ENCODE data around the gene SEMA3C.
A peak's percentile ranks its signal among the peaks of the same experiment; 100 is the strongest.

The SEMA3C gene

GRCh38 chr7:80824253-80824652 lies 94.6 kb downstream of the SEMA3C start:
- no peak overlapping the region for H3K14ac ChIP-seq (ENCODE audit: low read length)
- H3K9ac ChIP-seq (ENCODE audit: low read depth, low read length, poor library complexity), result no peak overlapping the region
- H4K91ac ChIP-seq (ENCODE audit: low read depth, low read length, poor library complexity), result no peak overlapping the region
- H2BK12ac ChIP-seq (ENCODE audit: low read length), result no peak overlapping the region
- H3K27me3 ChIP-seq (ENCODE audit: control insufficient read depth in 3 of 3, insufficient read depth in 3 of 3, low read depth in 1 of 3, low read length in 3 of 3), result no peaks in the 10 kb centered on the region
- H3K27ac ChIP-seq (replicated peaks; ENCODE audit: low read length), result no peak overlapping the region
- H3K4ac ChIP-seq (ENCODE audit: low read length), result no peak overlapping the region
- no peak overlapping the region for H2AK5ac ChIP-seq (ENCODE audit: low read depth, low read length)
- H3K36me3 ChIP-seq (replicated peaks in 1 of 2; ENCODE audit: control insufficient read depth in 2 of 2, insufficient read depth in 2 of 2, low read length in 2 of 2), result no peaks in the 10 kb centered on the region
- no peak overlapping the region for H3K18ac ChIP-seq (ENCODE audit: low read length)
- H2BK120ac ChIP-seq (ENCODE audit: low read depth, low read length), result no peak overlapping the region
- no peak overlapping the region for H2BK5ac ChIP-seq (ENCODE audit: low read length)
- no peak overlapping the region for H3K4me2 ChIP-seq (ENCODE audit: insufficient read depth, low read length, poor library complexity, severe bottlenecking)
- no peak overlapping the region for H2BK15ac ChIP-seq (ENCODE audit: low read length)
- WGBS, 2 donors (ENCODE audit: extremely low coverage in 2 of 2, insufficient read length in 2 of 2, insufficient replicate concordance in 1 of 2), result no CpG with 5 or more reads among the region's 5 CpGs
- no peaks in the 10 kb centered on the region for H3K9me3 ChIP-seq (replicated peaks in 1 of 2; ENCODE audit: control insufficient read depth in 2 of 2, insufficient read depth in 1 of 2, low read depth in 1 of 2, low read length in 2 of 2)
- H4K8ac ChIP-seq (ENCODE audit: low read depth, low read length), result no peak overlapping the region
- no peak overlapping the region for H3K4me3 ChIP-seq (ENCODE audit: low read length in 2 of 2)
- peaks cover 2 to 27% of the 10 kb centered on the region in 2 donors for H3K4me1 ChIP-seq (ENCODE audit: control insufficient read depth in 2 of 2, insufficient read depth in 1 of 2, low read depth in 1 of 2, low read length in 2 of 2)
- H3K79me1 ChIP-seq (ENCODE audit: low read depth, low read length), result no peaks in the 10 kb centered on the region
- H3K23ac ChIP-seq (ENCODE audit: low read depth, low read length, poor library complexity), result no peak overlapping the region
- peak overlapping the region; percentile 46 for H2AFZ ChIP-seq (ENCODE audit: low read length)
- no peak for DNase-seq (ENCODE audit: low spot score)

DNA sequence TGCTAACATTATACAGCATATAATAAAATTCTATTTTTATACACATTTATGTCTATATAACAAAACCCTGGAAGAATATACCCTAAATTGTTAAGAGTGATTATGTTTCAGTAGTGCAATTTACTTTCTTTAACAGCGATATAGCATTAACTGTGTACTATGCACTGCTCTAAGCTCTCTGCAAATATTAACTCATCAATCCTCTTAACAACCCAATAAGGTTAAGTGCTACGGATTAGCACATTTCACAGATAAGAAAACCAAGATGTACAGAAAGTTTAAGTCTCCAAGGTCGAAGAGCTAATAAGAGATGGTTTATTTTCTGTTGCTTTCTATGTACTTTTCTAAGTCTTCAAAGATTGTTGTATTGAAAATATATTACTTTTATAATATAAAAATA lies 95.8 kb downstream of the SEMA3C start:
- Histone ChIP-seq H3K27me3 (ENCODE audit: control insufficient read depth in 3 of 3, insufficient read depth in 3 of 3, low read depth in 1 of 3, low read length in 3 of 3) (no peaks in the 10 kb centered on the region), H4K8ac (ENCODE audit: low read depth, low read length) (no peak overlapping the region), H3K4me2 (ENCODE audit: insufficient read depth, low read length, poor library complexity, severe bottlenecking) (no peak overlapping the region), H3K9me3 (replicated peaks in 1 of 2; ENCODE audit: control insufficient read depth in 2 of 2, insufficient read depth in 1 of 2, low read depth in 1 of 2, low read length in 2 of 2) (no peaks in the 10 kb centered on the region), H2AK5ac (ENCODE audit: low read depth, low read length) (no peak overlapping the region), H2BK12ac (ENCODE audit: low read length) (no peak overlapping the region), H3K4me3 (ENCODE audit: low read length in 2 of 2) (no peak overlapping the region), H2BK5ac (ENCODE audit: low read length) (no peak overlapping the region), H4K91ac (ENCODE audit: low read depth, low read length, poor library complexity) (no peak overlapping the region), H2AFZ (ENCODE audit: low read length) (no peak overlapping the region), H3K9ac (ENCODE audit: low read depth, low read length, poor library complexity) (no peak overlapping the region), H2BK15ac (ENCODE audit: low read length) (no peak overlapping the region), H3K18ac (ENCODE audit: low read length) (no peak overlapping the region), H3K79me1 (ENCODE audit: low read depth, low read length) (no peaks in the 10 kb centered on the region), H2BK120ac (ENCODE audit: low read depth, low read length) (no peak overlapping the region), H3K27ac (replicated peaks; ENCODE audit: low read length) (no peak overlapping the region), H3K36me3 (replicated peaks in 1 of 2; ENCODE audit: control insufficient read depth in 2 of 2, insufficient read depth in 2 of 2, low read length in 2 of 2) (no peaks in the 10 kb centered on the region), H3K4me1 (ENCODE audit: control insufficient read depth in 2 of 2, insufficient read depth in 1 of 2, low read depth in 1 of 2, low read length in 2 of 2) (peaks cover 2 to 27% of the 10 kb centered on the region in 2 donors), H3K14ac (ENCODE audit: low read length) (no peak overlapping the region), H3K23ac (ENCODE audit: low read depth, low read length, poor library complexity) (no peak overlapping the region), H3K4ac (ENCODE audit: low read length) (no peak overlapping the region)
- no CpG with 5 or more reads among the region's 3 CpGs for WGBS, 2 donors (ENCODE audit: extremely low coverage in 2 of 2, insufficient read length in 2 of 2, insufficient replicate concordance in 1 of 2)
- DNase-seq (ENCODE audit: low spot score), result no peak

DNA sequence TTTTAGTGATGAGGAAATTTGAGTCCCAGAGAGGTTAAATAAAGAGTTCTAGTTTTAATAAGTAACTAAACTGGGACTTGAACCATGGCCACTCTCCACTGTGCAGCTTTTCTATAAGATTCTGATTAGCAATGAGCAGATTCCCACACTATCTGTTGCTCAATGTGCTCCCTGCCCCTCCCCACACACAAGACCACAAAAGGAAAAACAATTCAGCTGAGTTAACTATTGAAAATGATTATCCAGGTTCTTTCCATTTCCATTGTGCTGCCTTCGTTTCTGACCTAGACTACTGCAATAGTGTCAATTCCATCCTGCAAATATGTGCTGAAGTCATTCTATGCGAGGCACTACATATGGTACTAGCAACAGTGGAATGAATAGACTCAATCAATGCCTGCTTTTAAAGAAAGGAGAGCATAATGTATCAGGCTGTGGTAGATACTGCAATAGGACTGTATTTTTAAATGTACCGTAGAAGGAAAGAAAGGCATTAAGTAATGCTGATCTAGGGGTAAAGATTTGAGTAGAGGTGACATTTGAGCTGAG lies 97.0 kb downstream of the SEMA3C start:
- H2BK120ac ChIP-seq (ENCODE audit: low read depth, low read length), result no peak overlapping the region
- no peak overlapping the region for H4K91ac ChIP-seq (ENCODE audit: low read depth, low read length, poor library complexity)
- H3K79me1 ChIP-seq (ENCODE audit: low read depth, low read length), result no peaks in the 10 kb centered on the region
- H3K9me3 ChIP-seq (replicated peaks in 1 of 2; ENCODE audit: control insufficient read depth in 2 of 2, insufficient read depth in 1 of 2, low read depth in 1 of 2, low read length in 2 of 2), result no peaks in the 10 kb centered on the region
- no peak overlapping the region for H3K4ac ChIP-seq (ENCODE audit: low read length)
- H3K4me2 ChIP-seq (ENCODE audit: insufficient read depth, low read length, poor library complexity, severe bottlenecking), result no peak overlapping the region
- no peak overlapping the region for H2BK15ac ChIP-seq (ENCODE audit: low read length)
- no peak overlapping the region for H3K27ac ChIP-seq (replicated peaks; ENCODE audit: low read length)
- no peak overlapping the region for H3K18ac ChIP-seq (ENCODE audit: low read length)
- no peak overlapping the region for H2AFZ ChIP-seq (ENCODE audit: low read length)
- no CpG with 5 or more reads among the region's 3 CpGs for WGBS, 2 donors (ENCODE audit: extremely low coverage in 2 of 2, insufficient read length in 2 of 2, insufficient replicate concordance in 1 of 2)
- no peaks in the 10 kb centered on the region for H3K27me3 ChIP-seq (ENCODE audit: control insufficient read depth in 3 of 3, insufficient read depth in 3 of 3, low read depth in 1 of 3, low read length in 3 of 3)
- no peak overlapping the region for H2AK5ac ChIP-seq (ENCODE audit: low read depth, low read length)
- H3K36me3 ChIP-seq (replicated peaks in 1 of 2; ENCODE audit: control insufficient read depth in 2 of 2, insufficient read depth in 2 of 2, low read length in 2 of 2), result no peaks in the 10 kb centered on the region
- no peak overlapping the region for H2BK5ac ChIP-seq (ENCODE audit: low read length)
- no peak overlapping the region for H2BK12ac ChIP-seq (ENCODE audit: low read length)
- no peak overlapping the region for H4K8ac ChIP-seq (ENCODE audit: low read depth, low read length)
- DNase-seq (ENCODE audit: low spot score), result no peak
- H3K14ac ChIP-seq (ENCODE audit: low read length), result no peak overlapping the region
- H3K4me1 ChIP-seq (ENCODE audit: control insufficient read depth in 2 of 2, insufficient read depth in 1 of 2, low read depth in 1 of 2, low read length in 2 of 2), result peaks cover 2 to 27% of the 10 kb centered on the region in 2 donors
- no peak overlapping the region for H3K9ac ChIP-seq (ENCODE audit: low read depth, low read length, poor library complexity)
- no peak overlapping the region for H3K23ac ChIP-seq (ENCODE audit: low read depth, low read length, poor library complexity)
- H3K4me3 ChIP-seq (ENCODE audit: low read length in 2 of 2), result no peak overlapping the region

DNA sequence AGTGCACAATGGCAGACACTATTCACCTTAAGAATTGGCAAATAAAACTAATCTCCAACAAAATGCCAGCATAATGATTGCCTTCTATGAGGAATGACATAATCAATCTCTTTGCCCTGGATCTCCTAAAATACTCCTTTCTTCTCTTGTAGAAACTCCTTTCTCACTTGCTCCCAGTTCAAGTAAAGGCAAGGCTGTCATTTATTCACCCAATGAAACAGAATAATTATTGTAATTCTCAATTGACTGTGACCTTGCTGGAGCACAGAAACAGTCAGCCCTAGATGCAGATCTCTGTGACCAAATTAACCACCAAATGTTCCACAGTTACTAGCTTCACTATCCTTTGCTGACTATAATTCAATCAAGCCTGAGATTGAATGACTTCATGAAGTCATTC lies 99.3 kb downstream of the SEMA3C start:
- H3K79me1 ChIP-seq (ENCODE audit: low read depth, low read length), result no peaks in the 10 kb centered on the region
- no peaks in the 10 kb centered on the region for H3K36me3 ChIP-seq (replicated peaks in 1 of 2; ENCODE audit: control insufficient read depth in 2 of 2, insufficient read depth in 2 of 2, low read length in 2 of 2)
- no peak overlapping the region for H3K4me2 ChIP-seq (ENCODE audit: insufficient read depth, low read length, poor library complexity, severe bottlenecking)
- no peak overlapping the region for H4K91ac ChIP-seq (ENCODE audit: low read depth, low read length, poor library complexity)
- H2BK12ac ChIP-seq (ENCODE audit: low read length), result no peak overlapping the region
- DNase-seq (ENCODE audit: low spot score), result no peak
- H3K4ac ChIP-seq (ENCODE audit: low read length), result no peak overlapping the region
- no peaks in the 10 kb centered on the region for H3K27me3 ChIP-seq (ENCODE audit: control insufficient read depth in 3 of 3, insufficient read depth in 3 of 3, low read depth in 1 of 3, low read length in 3 of 3)
- H3K9ac ChIP-seq (ENCODE audit: low read depth, low read length, poor library complexity), result no peak overlapping the region
- H2AK5ac ChIP-seq (ENCODE audit: low read depth, low read length), result no peak overlapping the region
- H2BK120ac ChIP-seq (ENCODE audit: low read depth, low read length), result no peak overlapping the region
- H3K27ac ChIP-seq (replicated peaks; ENCODE audit: low read length), result no peak overlapping the region
- no peaks in the 10 kb centered on the region for H3K9me3 ChIP-seq (replicated peaks in 1 of 2; ENCODE audit: control insufficient read depth in 2 of 2, insufficient read depth in 1 of 2, low read depth in 1 of 2, low read length in 2 of 2)
- no peak overlapping the region for H3K14ac ChIP-seq (ENCODE audit: low read length)
- H3K23ac ChIP-seq (ENCODE audit: low read depth, low read length, poor library complexity), result no peak overlapping the region
- H2AFZ ChIP-seq (ENCODE audit: low read length), result no peak overlapping the region
- no peak overlapping the region for H2BK15ac ChIP-seq (ENCODE audit: low read length)
- H4K8ac ChIP-seq (ENCODE audit: low read depth, low read length), result no peak overlapping the region
- H3K4me3 ChIP-seq (ENCODE audit: low read length in 2 of 2), result no peak overlapping the region
- no peak overlapping the region for H2BK5ac ChIP-seq (ENCODE audit: low read length)
- H3K18ac ChIP-seq (ENCODE audit: low read length), result no peak overlapping the region
- H3K4me1 ChIP-seq (ENCODE audit: control insufficient read depth in 2 of 2, insufficient read depth in 1 of 2, low read depth in 1 of 2, low read length in 2 of 2), result peaks cover 2 to 12% of the 10 kb centered on the region in 2 donors
